Neural progenitor cell (in vitro differentiated cells): Measurements from ENCODE around the gene ADGRD1. TPM values are rescaled to one million over a fixed set of nuclear protein-coding genes. Genes with fewer than 3 reads are reported as not detected.

Source experiments
- DNase-seq: peaks from one replicate; pipeline ENCODE4 v3.0.0-alpha.2; 2016; ENCODE audit warnings: low spot score
- H2AFZ ChIP-seq: fragments of 200-600 bp; sonication (generic); replicated peaks from 2 replicates; pipeline ENCODE4 v1.6.1; 2016; ENCODE audit warnings: antibody characterized with exemption
- H3F3A ChIP-seq: fragments of 200-600 bp; sonication (generic); 2 replicates; pipeline ENCODE4 v1.6.1; 2016; ENCODE audit warnings: antibody characterized with exemption, low read depth
- H3K27ac ChIP-seq: fragments of 200-600 bp; sonication (generic); 2 replicates; pipeline ENCODE4 v1.5.1; 2016; ENCODE audit warnings: mild to moderate bottlenecking
- H3K27me3 ChIP-seq: fragments of 200-600 bp; sonication (generic); 2 replicates; pipeline ENCODE4 v1.6.1; 2016; ENCODE audit warnings: mild to moderate bottlenecking, moderate library complexity
- H3K36me3 ChIP-seq: fragments of 200-600 bp; sonication (generic); 2 replicates; pipeline ENCODE4 v1.5.1; 2016
- H3K4me1 ChIP-seq: fragments of 200-600 bp; sonication (generic); 2 replicates; pipeline ENCODE4 v1.6.1; 2016; ENCODE audit warnings: mixed run types
- H3K4me2 ChIP-seq: fragments of 200-600 bp; sonication (generic); 2 replicates; pipeline ENCODE4 v1.6.1; 2016
- H3K4me3 ChIP-seq: fragments of 200-600 bp; sonication (generic); 2 replicates; pipeline ENCODE4 v1.5.1; 2016
- H3K79me2 ChIP-seq: fragments of 200-600 bp; sonication (generic); 2 replicates; pipeline ENCODE4 v1.6.1; 2016; ENCODE audit warnings: low read depth
- H3K9ac ChIP-seq: fragments of 200-600 bp; sonication (generic); 2 replicates; pipeline ENCODE4 v1.6.1; 2016
- H3K9me3 ChIP-seq: fragments of 200-600 bp; sonication (generic); 2 replicates; pipeline ENCODE4 v1.5.1; 2016; ENCODE audit warnings: low read depth
- H4K20me1 ChIP-seq: fragments of 200-600 bp; sonication (generic); 2 replicates; pipeline ENCODE4 v1.6.1; 2016; ENCODE audit warnings: low read depth
- H3K27ac Mint-ChIP-seq: 3 replicates; pipeline ENCODE4 v1.8.0; 2021; ENCODE audit warnings: mixed read lengths
- H3K27me3 Mint-ChIP-seq: 2 replicates; pipeline ENCODE4 v1.8.0; 2022; ENCODE audit warnings: low read depth, mild to moderate bottlenecking, inconsistent platforms, moderate library complexity, mixed read lengths; ENCODE audit not compliant: insufficient read depth
- H3K36me3 Mint-ChIP-seq: 3 replicates; pipeline ENCODE4 v1.8.0; 2021; ENCODE audit warnings: mixed read lengths
- H3K4me1 Mint-ChIP-seq: 3 replicates; pipeline ENCODE4 v1.8.0; 2021; ENCODE audit warnings: mixed read lengths
- H3K4me3 Mint-ChIP-seq: 3 replicates; pipeline ENCODE4 v1.8.0; 2021; ENCODE audit warnings: mild to moderate bottlenecking, moderate library complexity, mixed read lengths
- H3K9me3 Mint-ChIP-seq: 3 replicates; pipeline ENCODE4 v1.8.0; 2020; ENCODE audit warnings: mixed read lengths
- CTCF ChIP-seq: fragments of 200-600 bp; sonication (generic); IDR thresholded peaks from 2 replicates; pipeline ENCODE4 v1.5.1; 2017; ENCODE audit warnings: antibody characterized with exemption, mild to moderate bottlenecking
- EZH2 ChIP-seq: fragments of 200-600 bp; sonication (generic); IDR thresholded peaks from 2 replicates; pipeline ENCODE4 v1.6.1; 2017; ENCODE audit warnings: antibody characterized with exemption, mild to moderate bottlenecking, moderate library complexity
- EZH2phosphoT487 ChIP-seq: fragments of 200-600 bp; sonication (generic); IDR thresholded peaks from 2 replicates; pipeline ENCODE4 v1.6.1; 2017; ENCODE audit warnings: antibody characterized with exemption
- total RNA-seq: library from RNA; depleted of rRNA; stranded (reverse); fragments of >200 nt; gene quantifications from 2 replicates; pipeline ENCODE4 v1.2.3, GENCODE V29; 2015; ENCODE audit warnings: low replicate concordance

Gene ADGRD1
- total RNA-seq, 1 donor from 2014 or later, result not detected

GRCh38 chr12:131087302-131087818 lies 133.7 kb downstream of the ADGRD1 start:
- no peaks in the 10 kb centered on the region for H3F3A ChIP-seq
- no peak for TF ChIP-seq CTCF
- no peak for TF ChIP-seq EZH2
- no peak for TF ChIP-seq EZH2phosphoT487
- no peak for DNase-seq
- Mint-ChIP-seq H3K27me3 (peaks cover 5% of the 10 kb centered on the region), H3K36me3 (no peaks in the 10 kb centered on the region), H3K9me3 (no peaks in the 10 kb centered on the region), H3K27ac (no peak overlapping the region), H3K4me3 (no peak overlapping the region), H3K4me1 (no peaks in the 10 kb centered on the region)
- no peak overlapping the region for H3K27ac ChIP-seq
- H3K79me2 ChIP-seq, result no peaks in the 10 kb centered on the region
- H3K36me3 ChIP-seq, result no peaks in the 10 kb centered on the region
- no peak overlapping the region for H3K9ac ChIP-seq
- no peaks in the 10 kb centered on the region for H3K27me3 ChIP-seq
- no peak overlapping the region for H2AFZ ChIP-seq
- H3K4me2 ChIP-seq, result no peak overlapping the region
- no peaks in the 10 kb centered on the region for H4K20me1 ChIP-seq
- no peaks in the 10 kb centered on the region for H3K4me1 ChIP-seq
- no peaks in the 10 kb centered on the region for H3K9me3 ChIP-seq
- no peak overlapping the region for H3K4me3 ChIP-seq

- Histone ChIP-seq H3K36me3 (no peaks in the 10 kb centered on the region), H3K4me1 (no peaks in the 10 kb centered on the region), H3K4me2 (no peak overlapping the region), H2AFZ (no peak overlapping the region), H3K9me3 (no peaks in the 10 kb centered on the region), H3K27me3 (no peaks in the 10 kb centered on the region), H3K4me3 (no peak overlapping the region), H3K9ac (no peak overlapping the region), H3K27ac (no peak overlapping the region), H3K79me2 (no peaks in the 10 kb centered on the region), H3F3A (no peaks in the 10 kb centered on the region), H4K20me1 (no peaks in the 10 kb centered on the region)
- Mint-ChIP-seq H3K36me3 (no peaks in the 10 kb centered on the region), H3K4me1 (no peaks in the 10 kb centered on the region), H3K27me3 (peaks cover 5% of the 10 kb centered on the region), H3K27ac (peak overlapping the region; percentile 76), H3K4me3 (no peak overlapping the region), H3K9me3 (no peaks in the 10 kb centered on the region)
- no peak for TF ChIP-seq EZH2
- no peak for TF ChIP-seq CTCF
- DNase-seq, result no peak
These were observed 134.4 kb downstream of the ADGRD1 start for GRCh38 chr12:131087991-131088700.

GRCh38 chr12:131088701-131089530 lies 135.2 kb downstream of the ADGRD1 start:
- no peaks in the 10 kb centered on the region for H3K36me3 ChIP-seq
- H3K27me3 Mint-ChIP-seq, result peaks cover 3% of the 10 kb centered on the region
- TF ChIP-seq CTCF, result no peak
- H2AFZ ChIP-seq, result no peak overlapping the region
- no peak overlapping the region for H3K4me3 Mint-ChIP-seq
- H3K4me3 ChIP-seq, result no peak overlapping the region
- DNase-seq, result no peak
- H3K27ac Mint-ChIP-seq, result no peak overlapping the region
- H3K79me2 ChIP-seq, result no peaks in the 10 kb centered on the region
- H3K4me1 ChIP-seq, result no peaks in the 10 kb centered on the region
- H4K20me1 ChIP-seq, result no peaks in the 10 kb centered on the region
- H3K9me3 ChIP-seq, result no peaks in the 10 kb centered on the region
- H3K9ac ChIP-seq, result no peak overlapping the region
- no peaks in the 10 kb centered on the region for H3K27me3 ChIP-seq
- no peaks in the 10 kb centered on the region for H3K4me1 Mint-ChIP-seq
- H3K4me2 ChIP-seq, result no peak overlapping the region
- H3F3A ChIP-seq, result no peaks in the 10 kb centered on the region
- no peak overlapping the region for H3K27ac ChIP-seq
- H3K36me3 Mint-ChIP-seq, result no peaks in the 10 kb centered on the region
- no peaks in the 10 kb centered on the region for H3K9me3 Mint-ChIP-seq
